IPS-20b (cell line): ENCODE measurements around the gene UGT3A2.
"Not testable (repeated sequence)": the region's sequence is repeated elsewhere in the genome, so short reads cannot be mapped to it uniquely, and the experiment has no call there.

Experiments
- H3K27ac ChIP-seq: one replicate; pipeline ENCODE4 v1.5.1; 2013; ENCODE audit warnings: low read length
- H3K27me3 ChIP-seq: 2 replicates; pipeline ENCODE4 v1.6.1; 2013; ENCODE audit warnings: mild to moderate bottlenecking, low read length, inconsistent platforms; ENCODE audit not compliant: insufficient read depth
- H3K36me3 ChIP-seq: 2 replicates; pipeline ENCODE4 v1.6.1; 2013; ENCODE audit warnings: low read depth, mild to moderate bottlenecking, inconsistent platforms, low read length, moderate library complexity; ENCODE audit not compliant: insufficient read depth
- H3K4me1 ChIP-seq: 2 replicates; pipeline ENCODE4 v1.6.1; 2013; ENCODE audit warnings: mild to moderate bottlenecking, control low read depth, inconsistent platforms, low read length, moderate library complexity; ENCODE audit not compliant: insufficient read depth
- H3K4me3 ChIP-seq: 2 replicates; pipeline ENCODE4 v1.5.1; 2013; ENCODE audit warnings: mild to moderate bottlenecking, low read length, inconsistent platforms
- H3K9ac ChIP-seq: 2 replicates; pipeline ENCODE4 v1.6.1; 2013; ENCODE audit warnings: low read depth, mild to moderate bottlenecking, inconsistent platforms, low read length, moderate library complexity
- H3K9me3 ChIP-seq: 2 replicates; pipeline ENCODE4 v1.6.1; 2013; ENCODE audit warnings: mild to moderate bottlenecking, low read depth, low read length, inconsistent platforms; ENCODE audit not compliant: insufficient read depth

UGT3A2 gene

GRCh38 chr5:36028816-36029465 lies 37.7 kb downstream of the UGT3A2 start:
- Histone ChIP-seq H3K27ac (no peak overlapping the region), H3K4me3 (no peak overlapping the region), H3K4me1 (no peaks in the 10 kb centered on the region), H3K9me3 (no peaks in the 10 kb centered on the region; the same call in 1 of the 2 replicates), H3K9ac (no peak overlapping the region), H3K36me3 (no peaks in the 10 kb centered on the region), H3K27me3 (no peaks in the 10 kb centered on the region)

GRCh38 chr5:36027711-36028110 lies 39.0 kb downstream of the UGT3A2 start:
- Histone ChIP-seq H3K27me3 (no peaks in the 10 kb centered on the region), H3K36me3 (no peaks in the 10 kb centered on the region), H3K9ac (no peak overlapping the region), H3K4me1 (no peaks in the 10 kb centered on the region), H3K4me3 (no peak overlapping the region), H3K9me3 (no peaks in the 10 kb centered on the region; the same call in 1 of the 2 replicates), H3K27ac (no peak overlapping the region)

DNA sequence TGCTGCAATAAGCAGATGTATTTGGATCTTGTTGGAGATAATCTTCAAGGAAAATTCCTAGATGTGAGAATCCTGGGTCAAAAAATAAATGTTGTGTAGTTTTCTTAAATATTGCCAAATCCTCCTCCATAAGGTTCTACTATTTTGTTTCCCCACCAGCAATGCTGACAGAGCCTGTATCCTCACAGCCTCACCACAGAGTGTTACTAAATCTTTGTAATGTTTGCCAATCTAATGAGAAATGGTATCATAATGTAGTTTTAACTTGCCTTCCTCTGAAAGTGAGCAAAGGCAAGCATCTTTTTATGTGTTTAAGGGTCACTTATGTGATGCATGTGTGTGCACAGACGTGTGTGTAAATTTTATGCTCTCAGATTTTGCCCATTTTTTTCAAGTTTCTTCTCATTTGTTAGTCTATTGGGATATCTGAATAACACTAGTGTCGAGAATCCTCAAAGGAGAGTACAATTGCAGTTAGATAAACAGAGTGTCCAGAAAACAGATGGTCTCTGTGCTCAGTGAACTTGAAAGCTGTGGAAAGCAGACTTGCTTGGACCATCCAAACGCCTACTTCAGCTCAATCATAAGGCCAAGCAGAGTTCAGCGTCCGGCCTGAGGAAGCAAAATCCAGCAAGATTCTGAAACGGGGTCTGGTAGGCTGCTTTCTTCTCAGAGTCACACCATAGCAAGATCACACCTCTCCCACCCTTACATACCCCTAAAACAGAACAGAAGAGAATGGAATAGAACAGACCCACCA lies 39.8 kb downstream of the UGT3A2 start:
- Histone ChIP-seq H3K27me3 (no peaks in the 10 kb centered on the region), H3K9me3 (peaks cover 2% of the 10 kb centered on the region; the same call in 1 of the 2 replicates), H3K36me3 (no peaks in the 10 kb centered on the region), H3K9ac (no peak overlapping the region), H3K4me1 (no peaks in the 10 kb centered on the region), H3K4me3 (no peak overlapping the region), H3K27ac (no peak overlapping the region)

- H3K4me3 ChIP-seq, H3K9ac ChIP-seq, H3K4me1 ChIP-seq, H3K27me3 ChIP-seq, H3K36me3 ChIP-seq, H3K27ac ChIP-seq: not testable (repeated sequence)
- peaks cover 15% of the 10 kb centered on the region for H3K9me3 ChIP-seq
These were observed 44.4 kb downstream of the UGT3A2 start for GRCh38 chr5:36022246-36022645.

DNA sequence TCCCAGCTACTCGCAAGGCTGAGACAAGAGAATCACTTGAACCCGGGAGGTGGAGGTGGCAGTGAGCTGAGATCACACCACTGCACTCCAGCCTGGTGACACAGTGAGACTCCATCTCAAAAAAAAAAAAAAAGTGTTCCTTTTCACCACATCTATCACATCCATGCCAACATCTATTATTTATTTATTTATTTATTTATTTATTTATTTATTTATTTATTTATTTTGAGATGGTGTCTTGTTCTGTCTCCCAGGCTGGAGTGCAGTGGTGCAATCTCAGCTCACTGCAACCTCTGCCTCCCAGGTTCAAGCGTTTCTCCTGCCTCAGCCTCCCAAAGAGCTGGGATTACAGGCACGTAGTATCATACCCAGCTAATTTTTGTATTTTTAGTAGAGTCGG lies 47.1 kb downstream of the UGT3A2 start:
- H3K27me3 ChIP-seq, H3K27ac ChIP-seq, H3K4me1 ChIP-seq, H3K4me3 ChIP-seq, H3K9ac ChIP-seq, H3K36me3 ChIP-seq: not testable (repeated sequence)
- H3K9me3 ChIP-seq: peaks cover 31% of the 10 kb centered on the region

DNA sequence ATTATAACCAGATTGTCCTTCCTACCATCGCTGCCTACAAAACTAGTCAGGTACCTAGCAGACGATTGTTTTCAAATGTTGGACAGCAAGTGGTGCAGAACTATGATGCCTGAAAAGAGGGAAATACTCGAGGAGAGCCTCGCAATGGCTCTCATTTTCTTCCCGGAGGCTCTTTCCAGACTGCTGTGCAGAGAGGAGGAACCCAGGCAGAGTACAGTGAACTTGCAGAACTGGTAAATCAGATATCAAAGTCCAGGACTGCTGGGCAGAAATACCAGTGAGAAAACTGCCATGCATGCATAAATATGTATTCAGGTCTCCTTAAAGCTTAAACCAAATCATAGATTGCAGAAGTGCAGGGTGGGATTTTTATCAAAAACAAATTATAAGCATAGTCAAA lies 49.1 kb downstream of the UGT3A2 start:
- Histone ChIP-seq H3K4me3 (no peak overlapping the region), H3K4me1 (no peaks in the 10 kb centered on the region), H3K9me3 (peaks cover 49% of the 10 kb centered on the region), H3K9ac (no peak overlapping the region), H3K27ac (no peak overlapping the region), H3K36me3 (no peaks in the 10 kb centered on the region), H3K27me3 (no peaks in the 10 kb centered on the region)

DNA sequence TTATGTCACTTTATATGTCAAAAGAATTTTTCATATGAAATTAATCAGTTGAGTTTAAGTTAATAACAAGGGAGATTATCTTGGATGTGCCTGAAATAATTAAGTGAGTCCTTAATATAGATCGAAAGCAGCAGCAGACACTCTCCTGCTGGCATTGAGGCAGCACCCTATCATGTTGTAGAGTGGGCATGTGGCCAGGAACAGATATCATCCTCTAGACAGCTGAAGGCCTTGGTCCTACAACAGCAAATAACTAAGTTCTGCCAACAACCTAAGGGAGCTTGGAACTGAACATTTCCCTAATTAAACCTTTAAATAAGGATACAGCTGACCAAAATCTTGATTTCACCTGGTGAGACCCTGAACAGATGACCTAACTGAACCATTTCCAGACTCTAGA lies 49.7 kb downstream of the UGT3A2 start:
- Histone ChIP-seq H3K4me1 (no peaks in the 10 kb centered on the region), H3K9me3 (peaks cover 54% of the 10 kb centered on the region), H3K36me3 (no peaks in the 10 kb centered on the region), H3K27ac (no peak overlapping the region), H3K4me3 (no peak overlapping the region), H3K27me3 (no peaks in the 10 kb centered on the region), H3K9ac (no peak overlapping the region)

DNA sequence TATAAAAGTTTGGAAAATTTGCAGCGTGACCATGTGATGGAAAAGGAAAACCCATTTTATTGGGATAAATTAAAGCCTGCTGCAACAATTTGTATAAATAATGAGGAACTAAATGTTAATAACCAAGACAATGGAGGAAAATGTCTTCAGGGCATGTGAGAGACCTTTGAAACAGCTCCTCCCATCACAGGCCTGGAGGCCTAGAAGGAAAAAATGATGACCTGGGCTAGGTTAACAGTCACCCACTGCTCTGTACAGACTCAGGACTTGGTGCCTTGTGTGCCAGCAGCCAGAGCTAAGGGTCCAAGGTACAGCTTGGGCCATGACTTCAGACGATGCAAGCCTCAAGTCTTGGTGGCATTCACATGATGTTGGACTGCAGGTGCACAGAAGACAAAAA lies 53.5 kb downstream of the UGT3A2 start:
- H3K27me3 ChIP-seq: no peaks in the 10 kb centered on the region
- no peaks in the 10 kb centered on the region for H3K36me3 ChIP-seq
- H3K27ac ChIP-seq: no peak overlapping the region
- no peaks in the 10 kb centered on the region for H3K4me1 ChIP-seq
- peaks cover 60% of the 10 kb centered on the region for H3K9me3 ChIP-seq
- H3K9ac ChIP-seq: no peak overlapping the region
- no peak overlapping the region for H3K4me3 ChIP-seq

DNA sequence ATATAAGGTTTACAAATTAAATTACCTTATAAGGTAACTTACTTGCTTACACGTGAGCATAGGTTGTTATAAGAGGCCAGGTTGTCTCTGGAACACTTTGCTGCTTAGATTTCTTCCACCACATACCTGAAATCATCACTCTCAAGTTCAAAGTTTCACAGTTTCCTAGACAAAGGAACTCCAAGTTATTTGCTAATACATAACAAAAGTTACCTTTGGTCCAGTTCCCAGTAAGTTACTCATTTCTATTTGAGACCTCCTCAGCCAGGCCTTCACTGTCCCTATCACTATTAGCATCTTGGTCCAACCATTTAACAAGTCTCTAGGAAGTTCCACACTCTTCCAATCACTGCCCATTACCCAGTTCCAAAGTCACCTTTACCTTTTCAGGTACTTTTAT lies 57.0 kb downstream of the UGT3A2 start:
- Histone ChIP-seq H3K27ac (no peak overlapping the region), H3K4me1 (no peaks in the 10 kb centered on the region), H3K36me3 (no peaks in the 10 kb centered on the region), H3K9ac (no peak overlapping the region), H3K27me3 (no peaks in the 10 kb centered on the region), H3K4me3 (no peak overlapping the region), H3K9me3 (peaks cover 61% of the 10 kb centered on the region)

GRCh38 chr5:36007366-36007765 lies 59.3 kb downstream of the UGT3A2 start:
- Histone ChIP-seq H3K4me3 (no peak overlapping the region), H3K4me1 (no peaks in the 10 kb centered on the region), H3K9ac (no peak overlapping the region), H3K36me3 (no peaks in the 10 kb centered on the region), H3K27ac (no peak overlapping the region), H3K9me3 (peaks cover 40% of the 10 kb centered on the region), H3K27me3 (no peaks in the 10 kb centered on the region)

DNA sequence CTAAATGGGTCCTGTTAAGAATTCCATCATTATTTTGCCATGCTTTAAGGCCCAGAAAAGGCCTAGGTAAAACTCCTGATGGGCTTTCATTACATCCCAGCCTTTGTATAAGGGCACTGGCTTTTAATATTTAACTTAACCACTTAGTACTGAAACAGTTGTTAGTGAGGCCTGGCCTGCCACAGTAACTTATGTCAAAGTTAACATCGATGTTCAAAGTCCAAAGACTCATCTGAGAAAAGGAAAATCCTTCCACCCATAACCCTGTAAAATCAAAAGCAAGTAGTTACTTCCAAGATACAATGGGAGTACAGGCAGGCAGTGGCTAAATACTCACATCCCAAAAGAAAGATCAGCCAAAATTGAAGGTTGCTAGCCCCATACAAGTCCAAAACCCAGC lies 60.5 kb downstream of the UGT3A2 start:
- no peak overlapping the region for H3K27ac ChIP-seq
- H3K9ac ChIP-seq: no peak overlapping the region
- no peaks in the 10 kb centered on the region for H3K4me1 ChIP-seq
- peaks cover 34% of the 10 kb centered on the region for H3K9me3 ChIP-seq
- H3K27me3 ChIP-seq: no peaks in the 10 kb centered on the region
- no peaks in the 10 kb centered on the region for H3K36me3 ChIP-seq
- no peak overlapping the region for H3K4me3 ChIP-seq

GRCh38 chr5:36001032-36001431 lies 65.7 kb downstream of the UGT3A2 start:
- peaks cover 4% of the 10 kb centered on the region; the same call in 1 of the 2 replicates for H3K9me3 ChIP-seq
- no peak overlapping the region for H3K27ac ChIP-seq
- H3K9ac ChIP-seq: no peak overlapping the region
- no peaks in the 10 kb centered on the region for H3K36me3 ChIP-seq
- H3K4me1 ChIP-seq: no peaks in the 10 kb centered on the region
- no peaks in the 10 kb centered on the region for H3K27me3 ChIP-seq
- no peak overlapping the region for H3K4me3 ChIP-seq
